NCI-H82 (cell line): ENCODE data around the gene IBA57.
A peak's percentile ranks its signal among the peaks of the same experiment; 100 is the strongest.
"Not testable (repeated sequence)": the region's sequence is repeated elsewhere in the genome, so short reads cannot be mapped to it uniquely, and the experiment has no call there.

Experiments used
- DNase-seq: peaks from one replicate; lab custom pipeline; 2025; lab: John Stamatoyannopoulos, UW

Gene IBA57

GRCh38 chr1:228226956-228227791 is 61.6 kb downstream of the IBA57 start:
- DNase-seq = peak; percentile 98

GRCh38 chr1:228228147-228228546 is 62.5 kb downstream of the IBA57 start:
- DNase-seq = not testable (repeated sequence)

GRCh38 chr1:228228601-228229074 is 63.0 kb downstream of the IBA57 start:
- DNase-seq = no peak

- DNase-seq = no peak
Measured at GRCh38 chr1:228231189-228231588, 65.6 kb downstream of the IBA57 start.
